H1 (cell line): ENCODE results near the gene LTBR. TPM values are rescaled to one million over a fixed set of nuclear protein-coding genes. Genes with fewer than 3 reads are reported as not detected.

ENCODE experiments used
- ATF2 ChIP-seq: IDR thresholded peaks from 2 replicates; pipeline ENCODE4 v1.6.1; 2012; ENCODE audit warnings: low read length, inconsistent platforms
- CHD7 ChIP-seq: fragments of 300-600 bp; sonication (generic); IDR thresholded peaks from 2 replicates; pipeline ENCODE4 v1.7.1; 2012; ENCODE audit warnings: low read length, moderate library complexity, mild to moderate bottlenecking, inconsistent platforms; ENCODE audit not compliant: insufficient replicate concordance
- CTBP2 ChIP-seq: IDR thresholded peaks from 2 replicates; pipeline ENCODE4 v1.7.0; 2011; ENCODE audit warnings: borderline replicate concordance, mild to moderate bottlenecking, moderate library complexity, mixed read lengths, low read length; ENCODE audit not compliant: insufficient read depth, insufficient read length
- FOSL1 ChIP-seq: IDR thresholded peaks from 2 replicates; pipeline ENCODE4 v1.6.1; 2011; ENCODE audit warnings: mild to moderate bottlenecking, low read depth, low read length, moderate library complexity; ENCODE audit not compliant: insufficient read depth
- POU5F1 ChIP-seq: IDR thresholded peaks from 2 replicates; pipeline ENCODE4 v1.6.1; 2011; ENCODE audit warnings: low read depth, mild to moderate bottlenecking, low read length, moderate library complexity
- RAD21 ChIP-seq, 2 experiments: IDR thresholded peaks in 1 of 2; conservative IDR thresholded peaks in 1 of 2; 2 replicates each; pipeline ENCODE4 v1.6.1; 2011; ENCODE audit warnings: low read depth in 2 of 2, low read length in 2 of 2, improper control_type of control experiment in 1 of 2, inconsistent platforms in 1 of 2, mild to moderate bottlenecking in 1 of 2, moderate library complexity in 1 of 2
- polyA plus RNA-seq, 7 experiments: library from polyadenylated mRNA; depleted of rRNA in 3 of 7; stranded (reverse) in 5 of 7; unstranded in 2 of 7; fragments of >200 nt in 5 of 7; fragments of 200-250 nt in 2 of 7; gene quantifications; 1 replicate in 5 of 7; 2 replicates in 1 of 7; 4 replicates in 1 of 7; pipeline versions ENCODE4 v1.2.1 to v1.2.3, GENCODE V29; 2011 to 2013; ENCODE audit warnings: missing spikeins in 2 of 7, mixed read lengths in 2 of 7
- total RNA-seq: library from RNA; stranded (reverse); fragmentation: NEBNext Ultra II Directional; extraction: Animal tissue kit (Norgen Biotek cat#: 25700); gene quantifications from 2 replicates; pipeline ENCODE4 v1.2.1, GENCODE V29; 2021

LTBR gene
- total and polyA plus RNA-seq, 2 of the 8 experiments (the other 6 are each of a cell fraction or from before 2014, with no cell fraction given): 5.1 to 6.3 TPM

- TF ChIP-seq CHD7 (no peak), FOSL1 (no peak), POU5F1 (no peak), RAD21 (IDR thresholded peaks at IDR 0.05 in 1 of 2, conservative IDR thresholded peaks at IDR 0.05 in 1 of 2; ENCODE audit: low read depth in 2 of 2, low read length in 2 of 2) (peak; percentile 43 to 60; a peak in 3 of 4 replicates), CTBP2 (no peak), ATF2 (no peak)
These were observed 28.2 kb upstream of the LTBR start (continued) for GRCh38 chr12:6355491-6356373.
